ENCODE results near the gene ZNF43. TPM values are rescaled to one million over a fixed set of nuclear protein-coding genes. Genes with fewer than 3 reads are reported as not detected.

The ZNF43 gene
- total and polyA plus RNA-seq, 2 of the 8 experiments (the other 6 are each of a cell fraction or from before 2014, with no cell fraction given): 24.7 to 53.1 TPM

DNA sequence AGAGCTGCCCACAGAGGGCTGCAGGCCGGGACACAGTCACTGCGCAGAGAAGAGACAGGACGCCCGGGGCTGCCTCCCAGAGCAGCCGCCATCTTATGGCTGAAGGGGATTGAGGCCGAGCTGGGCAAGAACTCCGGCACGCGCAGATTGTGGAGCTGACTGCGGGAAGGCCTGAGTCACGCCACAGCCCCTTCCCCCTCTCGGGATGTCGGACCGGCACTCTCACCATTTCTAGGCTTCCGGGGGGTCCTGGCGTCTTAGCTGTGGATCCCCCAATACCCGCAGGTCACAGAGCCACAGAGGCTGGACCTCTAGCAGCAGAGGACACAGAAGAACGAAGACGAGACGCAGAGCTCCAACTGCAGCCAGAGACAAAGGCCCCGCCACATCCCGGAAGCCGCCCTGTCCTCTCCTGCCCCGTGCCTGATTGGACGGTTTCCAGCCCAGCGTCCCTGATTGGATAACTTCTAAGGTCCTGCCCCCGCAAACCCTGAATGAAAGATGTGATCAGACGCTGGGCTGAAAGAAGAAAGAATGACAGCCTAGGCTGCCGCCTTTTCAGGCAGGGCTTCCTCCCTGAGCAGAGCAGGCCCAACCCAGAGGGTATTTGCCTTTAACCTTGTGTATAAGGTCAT is at the start of gene ZNF43 (continued):
- TF ChIP-seq, protein P1, sequence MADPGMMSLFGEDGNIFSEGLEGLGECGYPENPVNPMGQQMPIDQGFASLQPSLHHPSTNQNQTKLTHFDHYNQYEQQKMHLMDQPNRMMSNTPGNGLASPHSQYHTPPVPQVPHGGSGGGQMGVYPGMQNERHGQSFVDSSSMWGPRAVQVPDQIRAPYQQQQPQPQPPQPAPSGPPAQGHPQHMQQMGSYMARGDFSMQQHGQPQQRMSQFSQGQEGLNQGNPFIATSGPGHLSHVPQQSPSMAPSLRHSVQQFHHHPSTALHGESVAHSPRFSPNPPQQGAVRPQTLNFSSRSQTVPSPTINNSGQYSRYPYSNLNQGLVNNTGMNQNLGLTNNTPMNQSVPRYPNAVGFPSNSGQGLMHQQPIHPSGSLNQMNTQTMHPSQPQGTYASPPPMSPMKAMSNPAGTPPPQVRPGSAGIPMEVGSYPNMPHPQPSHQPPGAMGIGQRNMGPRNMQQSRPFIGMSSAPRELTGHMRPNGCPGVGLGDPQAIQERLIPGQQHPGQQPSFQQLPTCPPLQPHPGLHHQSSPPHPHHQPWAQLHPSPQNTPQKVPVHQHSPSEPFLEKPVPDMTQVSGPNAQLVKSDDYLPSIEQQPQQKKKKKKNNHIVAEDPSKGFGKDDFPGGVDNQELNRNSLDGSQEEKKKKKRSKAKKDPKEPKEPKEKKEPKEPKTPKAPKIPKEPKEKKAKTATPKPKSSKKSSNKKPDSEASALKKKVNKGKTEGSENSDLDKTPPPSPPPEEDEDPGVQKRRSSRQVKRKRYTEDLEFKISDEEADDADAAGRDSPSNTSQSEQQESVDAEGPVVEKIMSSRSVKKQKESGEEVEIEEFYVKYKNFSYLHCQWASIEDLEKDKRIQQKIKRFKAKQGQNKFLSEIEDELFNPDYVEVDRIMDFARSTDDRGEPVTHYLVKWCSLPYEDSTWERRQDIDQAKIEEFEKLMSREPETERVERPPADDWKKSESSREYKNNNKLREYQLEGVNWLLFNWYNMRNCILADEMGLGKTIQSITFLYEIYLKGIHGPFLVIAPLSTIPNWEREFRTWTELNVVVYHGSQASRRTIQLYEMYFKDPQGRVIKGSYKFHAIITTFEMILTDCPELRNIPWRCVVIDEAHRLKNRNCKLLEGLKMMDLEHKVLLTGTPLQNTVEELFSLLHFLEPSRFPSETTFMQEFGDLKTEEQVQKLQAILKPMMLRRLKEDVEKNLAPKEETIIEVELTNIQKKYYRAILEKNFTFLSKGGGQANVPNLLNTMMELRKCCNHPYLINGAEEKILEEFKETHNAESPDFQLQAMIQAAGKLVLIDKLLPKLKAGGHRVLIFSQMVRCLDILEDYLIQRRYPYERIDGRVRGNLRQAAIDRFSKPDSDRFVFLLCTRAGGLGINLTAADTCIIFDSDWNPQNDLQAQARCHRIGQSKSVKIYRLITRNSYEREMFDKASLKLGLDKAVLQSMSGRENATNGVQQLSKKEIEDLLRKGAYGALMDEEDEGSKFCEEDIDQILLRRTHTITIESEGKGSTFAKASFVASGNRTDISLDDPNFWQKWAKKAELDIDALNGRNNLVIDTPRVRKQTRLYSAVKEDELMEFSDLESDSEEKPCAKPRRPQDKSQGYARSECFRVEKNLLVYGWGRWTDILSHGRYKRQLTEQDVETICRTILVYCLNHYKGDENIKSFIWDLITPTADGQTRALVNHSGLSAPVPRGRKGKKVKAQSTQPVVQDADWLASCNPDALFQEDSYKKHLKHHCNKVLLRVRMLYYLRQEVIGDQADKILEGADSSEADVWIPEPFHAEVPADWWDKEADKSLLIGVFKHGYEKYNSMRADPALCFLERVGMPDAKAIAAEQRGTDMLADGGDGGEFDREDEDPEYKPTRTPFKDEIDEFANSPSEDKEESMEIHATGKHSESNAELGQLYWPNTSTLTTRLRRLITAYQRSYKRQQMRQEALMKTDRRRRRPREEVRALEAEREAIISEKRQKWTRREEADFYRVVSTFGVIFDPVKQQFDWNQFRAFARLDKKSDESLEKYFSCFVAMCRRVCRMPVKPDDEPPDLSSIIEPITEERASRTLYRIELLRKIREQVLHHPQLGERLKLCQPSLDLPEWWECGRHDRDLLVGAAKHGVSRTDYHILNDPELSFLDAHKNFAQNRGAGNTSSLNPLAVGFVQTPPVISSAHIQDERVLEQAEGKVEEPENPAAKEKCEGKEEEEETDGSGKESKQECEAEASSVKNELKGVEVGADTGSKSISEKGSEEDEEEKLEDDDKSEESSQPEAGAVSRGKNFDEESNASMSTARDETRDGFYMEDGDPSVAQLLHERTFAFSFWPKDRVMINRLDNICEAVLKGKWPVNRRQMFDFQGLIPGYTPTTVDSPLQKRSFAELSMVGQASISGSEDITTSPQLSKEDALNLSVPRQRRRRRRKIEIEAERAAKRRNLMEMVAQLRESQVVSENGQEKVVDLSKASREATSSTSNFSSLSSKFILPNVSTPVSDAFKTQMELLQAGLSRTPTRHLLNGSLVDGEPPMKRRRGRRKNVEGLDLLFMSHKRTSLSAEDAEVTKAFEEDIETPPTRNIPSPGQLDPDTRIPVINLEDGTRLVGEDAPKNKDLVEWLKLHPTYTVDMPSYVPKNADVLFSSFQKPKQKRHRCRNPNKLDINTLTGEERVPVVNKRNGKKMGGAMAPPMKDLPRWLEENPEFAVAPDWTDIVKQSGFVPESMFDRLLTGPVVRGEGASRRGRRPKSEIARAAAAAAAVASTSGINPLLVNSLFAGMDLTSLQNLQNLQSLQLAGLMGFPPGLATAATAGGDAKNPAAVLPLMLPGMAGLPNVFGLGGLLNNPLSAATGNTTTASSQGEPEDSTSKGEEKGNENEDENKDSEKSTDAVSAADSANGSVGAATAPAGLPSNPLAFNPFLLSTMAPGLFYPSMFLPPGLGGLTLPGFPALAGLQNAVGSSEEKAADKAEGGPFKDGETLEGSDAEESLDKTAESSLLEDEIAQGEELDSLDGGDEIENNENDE (IDR thresholded peaks at IDR 0.05; ENCODE audit: insufficient replicate concordance, low read length): no peak
- TF ChIP-seq, protein P2, sequence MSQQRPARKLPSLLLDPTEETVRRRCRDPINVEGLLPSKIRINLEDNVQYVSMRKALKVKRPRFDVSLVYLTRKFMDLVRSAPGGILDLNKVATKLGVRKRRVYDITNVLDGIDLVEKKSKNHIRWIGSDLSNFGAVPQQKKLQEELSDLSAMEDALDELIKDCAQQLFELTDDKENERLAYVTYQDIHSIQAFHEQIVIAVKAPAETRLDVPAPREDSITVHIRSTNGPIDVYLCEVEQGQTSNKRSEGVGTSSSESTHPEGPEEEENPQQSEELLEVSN (IDR thresholded peaks at IDR 0.05): peak; percentile 38; the same call in 1 of the 2 replicates
- TF ChIP-seq CBX5 (IDR thresholded peaks at IDR 0.05; ENCODE audit: low read depth, low read length) (no peak), MAX (IDR thresholded peaks at IDR 0.05) (peak; percentile 50), CHD1 (IDR thresholded peaks at IDR 0.05; ENCODE audit: low read depth, low read length) (no peak), SIN3A (conservative IDR thresholded peaks at IDR 0.05 in 1 of 2, IDR thresholded peaks at IDR 0.05 in 1 of 2; ENCODE audit: low read depth in 1 of 2, low read length in 2 of 2) (peak in 1 of 2 experiments; percentile 62; a peak in 1 of 4 replicates), TAF1 (IDR thresholded peaks at IDR 0.05; ENCODE audit: low read depth, low read length) (peak; percentile 96), JUN (IDR thresholded peaks at IDR 0.05; ENCODE audit: low read depth, low read length) (no peak), SP1 (IDR thresholded peaks at IDR 0.05; ENCODE audit: low read depth, low read length) (peak; percentile 93), ZNF274 (IDR thresholded peaks at IDR 0.05; ENCODE audit: borderline replicate concordance, extremely low read depth, low read length) (no peak)
